ENCODE results near the gene PNMA3.
"Not testable (repeated sequence)": the region's sequence is repeated elsewhere in the genome, so short reads cannot be mapped to it uniquely, and the experiment has no call there.

DNA sequence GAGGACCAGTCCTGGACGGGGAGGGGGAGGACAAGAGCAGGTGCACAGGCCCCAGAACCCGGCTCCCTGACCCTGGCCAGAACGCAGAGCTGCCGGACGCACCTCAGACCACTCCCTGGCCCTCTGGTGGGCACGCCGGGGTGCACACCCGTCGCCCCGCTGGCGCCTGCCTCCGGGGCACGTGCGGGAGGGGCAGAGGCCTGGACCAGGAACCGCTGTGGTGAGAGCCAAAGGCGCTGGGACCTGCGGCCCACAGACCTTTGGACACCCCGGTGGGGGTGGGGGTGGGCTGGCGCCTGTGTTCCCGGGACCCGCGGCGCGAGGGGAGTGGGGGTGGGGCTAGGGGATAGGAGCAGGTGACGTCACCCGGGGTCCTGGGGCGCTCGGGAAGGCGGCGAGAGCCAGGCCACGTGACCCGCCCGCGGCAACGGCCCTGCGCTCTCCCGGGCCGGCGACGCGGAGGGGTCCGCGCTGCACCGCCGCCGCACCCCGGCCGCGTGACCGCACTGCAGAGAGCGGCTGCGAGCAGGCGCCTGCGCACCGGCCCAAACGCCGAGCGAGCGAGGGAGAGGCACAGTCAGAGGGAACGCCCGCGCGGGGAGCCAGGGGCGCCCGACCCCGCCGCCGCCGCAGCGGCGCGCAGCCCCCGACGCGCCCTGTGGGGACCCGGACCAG lies 15.8 kb downstream of the PNMA3 start, which contains the start of gene PNMA6A:
- not testable (repeated sequence) for TF ChIP-seq POLR2AphosphoS5, POLR2A (IDR thresholded peaks at IDR 0.05)
- TF ChIP-seq, protein P1, sequence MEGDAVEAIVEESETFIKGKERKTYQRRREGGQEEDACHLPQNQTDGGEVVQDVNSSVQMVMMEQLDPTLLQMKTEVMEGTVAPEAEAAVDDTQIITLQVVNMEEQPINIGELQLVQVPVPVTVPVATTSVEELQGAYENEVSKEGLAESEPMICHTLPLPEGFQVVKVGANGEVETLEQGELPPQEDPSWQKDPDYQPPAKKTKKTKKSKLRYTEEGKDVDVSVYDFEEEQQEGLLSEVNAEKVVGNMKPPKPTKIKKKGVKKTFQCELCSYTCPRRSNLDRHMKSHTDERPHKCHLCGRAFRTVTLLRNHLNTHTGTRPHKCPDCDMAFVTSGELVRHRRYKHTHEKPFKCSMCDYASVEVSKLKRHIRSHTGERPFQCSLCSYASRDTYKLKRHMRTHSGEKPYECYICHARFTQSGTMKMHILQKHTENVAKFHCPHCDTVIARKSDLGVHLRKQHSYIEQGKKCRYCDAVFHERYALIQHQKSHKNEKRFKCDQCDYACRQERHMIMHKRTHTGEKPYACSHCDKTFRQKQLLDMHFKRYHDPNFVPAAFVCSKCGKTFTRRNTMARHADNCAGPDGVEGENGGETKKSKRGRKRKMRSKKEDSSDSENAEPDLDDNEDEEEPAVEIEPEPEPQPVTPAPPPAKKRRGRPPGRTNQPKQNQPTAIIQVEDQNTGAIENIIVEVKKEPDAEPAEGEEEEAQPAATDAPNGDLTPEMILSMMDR (IDR thresholded peaks at IDR 0.05) = not testable (repeated sequence)
